PFSK-1 (cell line): ENCODE measurements around the gene CACNA1D.

Source experiments
- FOXP2 ChIP-seq: optimal IDR thresholded peaks from 2 replicates; pipeline ENCODE3; 2011; ENCODE audit warnings: borderline replicate concordance, control low read depth, inconsistent platforms; ENCODE audit not compliant: insufficient read depth; ENCODE audit errors: extremely low read length, extremely low read depth
- POLR2AphosphoS5 ChIP-seq: IDR thresholded peaks from 2 replicates; pipeline ENCODE4 v1.6.1; 2012; ENCODE audit warnings: low read depth, mild to moderate bottlenecking, control low read depth, low read length, moderate library complexity
- REST ChIP-seq, 2 experiments: IDR thresholded peaks; 2 replicates each; pipeline versions ENCODE4 v1.6.1 to v1.8.0; 2011 to 2012; ENCODE audit warnings: low read depth in 2 of 2, low read length in 2 of 2, control low read depth in 1 of 2, inconsistent platforms in 1 of 2, mild to moderate bottlenecking in 1 of 2, moderate library complexity in 1 of 2; ENCODE audit not compliant: insufficient read depth in 1 of 2
- SIN3A ChIP-seq: IDR thresholded peaks from 2 replicates; pipeline ENCODE4 v1.6.1; 2012; ENCODE audit warnings: mild to moderate bottlenecking, low read length, moderate library complexity, borderline replicate concordance; ENCODE audit not compliant: insufficient read depth
- TAF1 ChIP-seq: IDR thresholded peaks from 2 replicates; pipeline ENCODE4 v1.6.1; 2012; ENCODE audit warnings: low read length, control low read depth, borderline replicate concordance; ENCODE audit not compliant: insufficient read depth

Gene CACNA1D

DNA sequence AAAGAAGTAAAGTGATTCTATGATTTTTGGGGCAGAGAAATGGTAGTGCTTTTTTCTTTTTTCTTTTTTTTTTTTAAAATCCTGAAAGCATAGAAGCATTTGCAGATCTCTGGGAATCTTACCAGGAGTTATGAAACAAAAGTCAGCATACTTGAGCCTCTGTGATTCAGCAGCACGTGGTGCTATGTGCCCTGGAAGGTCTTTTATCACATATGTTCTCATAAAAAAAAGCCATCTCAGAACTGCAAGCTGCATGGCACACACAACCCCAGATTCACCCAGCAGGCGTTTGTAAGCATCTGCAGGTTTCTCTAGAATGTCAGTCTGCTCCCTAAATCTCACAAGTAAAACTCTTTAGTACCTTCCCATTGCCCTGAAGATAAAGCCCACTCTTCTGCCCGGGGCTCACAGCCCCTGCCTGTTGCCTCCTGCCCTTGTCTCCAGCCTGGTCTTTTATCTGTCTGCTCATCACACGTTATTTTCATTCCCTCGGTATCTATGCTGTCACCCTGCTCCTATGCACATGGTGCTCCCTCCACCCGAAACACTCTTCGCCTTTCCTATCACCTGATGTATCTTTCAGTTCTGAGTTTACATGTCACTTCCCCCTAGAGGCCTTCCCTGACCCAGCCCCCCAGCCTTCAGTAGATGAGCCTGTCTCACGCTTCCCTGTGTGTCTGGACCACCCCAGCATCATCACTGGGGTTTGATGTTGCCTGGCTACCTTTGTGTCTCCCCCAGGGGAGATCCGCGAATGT is 279.4 kb downstream of the CACNA1D start:
- TF ChIP-seq SIN3A, result no peak
- no peak for TF ChIP-seq TAF1
- TF ChIP-seq REST (IDR thresholded peaks at IDR 0.05; ENCODE audit: insufficient read depth in 1 of 2, low read depth in 2 of 2, low read length in 2 of 2), result no peak
- TF ChIP-seq POLR2AphosphoS5, result no peak
- TF ChIP-seq FOXP2, result no peak

- TF ChIP-seq FOXP2, result no peak
- no peak for TF ChIP-seq POLR2AphosphoS5
- TF ChIP-seq TAF1, result no peak
- TF ChIP-seq REST (IDR thresholded peaks at IDR 0.05; ENCODE audit: insufficient read depth in 1 of 2, low read depth in 2 of 2, low read length in 2 of 2), result no peak
- no peak for TF ChIP-seq SIN3A
These were observed 280.0 kb downstream of the CACNA1D start for GRCh38 chr3:53774414-53774813.

DNA sequence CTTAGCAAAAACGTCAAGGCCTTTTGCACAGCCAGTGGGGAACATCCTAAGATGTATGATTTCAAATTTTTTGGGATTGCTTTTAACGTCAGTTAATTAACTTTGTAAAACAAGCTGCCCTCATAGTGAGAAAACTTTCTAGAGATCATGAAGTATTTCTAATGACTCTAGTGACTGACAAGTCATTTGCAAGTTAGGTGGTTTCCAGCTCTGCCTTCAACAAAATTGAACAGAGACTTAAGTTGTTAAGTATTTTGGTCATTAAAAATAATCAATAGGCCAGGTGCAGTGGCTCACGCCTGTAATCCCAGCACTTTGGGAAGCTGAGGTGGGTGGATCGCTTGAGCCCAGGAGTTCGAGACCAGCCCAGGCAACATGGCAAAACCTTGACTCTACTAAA is 280.6 kb downstream of the CACNA1D start:
- TF ChIP-seq SIN3A (no peak), POLR2AphosphoS5 (no peak), TAF1 (no peak), FOXP2 (no peak), REST (IDR thresholded peaks at IDR 0.05; ENCODE audit: insufficient read depth in 1 of 2, low read depth in 2 of 2, low read length in 2 of 2) (no peak)

- TF ChIP-seq REST (IDR thresholded peaks at IDR 0.05; ENCODE audit: insufficient read depth in 1 of 2, low read depth in 2 of 2, low read length in 2 of 2) (no peak), SIN3A (no peak), POLR2AphosphoS5 (no peak), FOXP2 (no peak), TAF1 (no peak)
These were observed 281.4 kb downstream of the CACNA1D start for GRCh38 chr3:53775834-53776251.
